8988T (cell line): ENCODE data around the gene HAPLN3.

Source experiments
- DNase-seq: peaks from one replicate; pipeline ENCODE4 v3.0.0; 2011

The HAPLN3 gene

DNA sequence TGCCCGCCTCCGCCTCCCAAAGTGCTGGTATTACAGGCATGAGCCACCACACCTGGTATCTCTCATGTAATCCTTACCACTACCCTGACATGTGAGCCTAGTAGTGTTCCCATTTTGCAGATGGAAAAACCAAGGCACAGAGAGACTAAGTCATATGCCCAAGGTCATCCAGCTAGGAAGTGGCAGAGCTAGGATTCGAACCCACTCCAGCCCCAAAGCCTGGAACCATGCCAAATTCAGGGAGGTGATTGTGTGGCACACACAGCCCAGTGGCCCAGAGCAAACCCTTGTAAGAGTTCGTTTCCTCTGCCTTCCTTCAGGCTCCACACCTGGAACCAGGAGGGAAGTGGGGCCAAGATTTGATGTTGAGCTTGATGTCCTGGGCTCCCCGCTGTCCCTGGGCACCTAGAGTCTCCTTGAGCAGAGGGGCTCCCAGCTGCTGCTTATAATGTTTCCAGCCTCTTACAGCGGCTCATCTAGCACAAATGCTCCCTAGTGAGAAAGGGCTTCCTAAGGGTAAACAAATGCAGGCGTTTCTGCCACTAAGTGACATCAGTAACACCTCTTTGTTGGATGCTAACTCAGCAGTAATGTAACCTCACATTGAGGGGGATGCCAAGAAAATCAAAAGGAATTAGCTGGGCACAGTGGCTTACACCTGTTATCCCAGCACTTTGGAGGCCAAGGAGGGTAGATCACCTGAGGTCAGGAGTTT lies 3.6 kb downstream of the HAPLN3 start:
- DNase-seq = no peak

DNA sequence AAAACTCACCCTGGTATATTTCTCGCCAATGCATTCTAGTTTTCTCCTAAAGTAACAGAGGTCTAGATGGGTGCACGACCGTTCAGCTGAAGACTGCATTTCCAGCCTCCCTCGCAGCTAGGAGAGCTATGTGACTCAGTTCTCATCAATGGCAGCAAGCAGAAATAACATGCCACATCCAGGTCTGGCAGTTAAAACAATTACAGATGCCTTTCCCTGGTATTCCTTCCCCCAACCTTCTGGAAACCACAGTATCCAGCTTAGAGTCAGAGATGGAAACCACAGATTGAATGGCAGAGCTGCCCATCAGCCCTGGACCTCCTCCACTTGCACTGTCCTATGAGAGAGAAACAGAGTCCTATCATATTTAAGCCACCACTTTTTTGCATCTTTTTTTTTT lies 4.8 kb downstream of the HAPLN3 start:
- no peak for DNase-seq

DNA sequence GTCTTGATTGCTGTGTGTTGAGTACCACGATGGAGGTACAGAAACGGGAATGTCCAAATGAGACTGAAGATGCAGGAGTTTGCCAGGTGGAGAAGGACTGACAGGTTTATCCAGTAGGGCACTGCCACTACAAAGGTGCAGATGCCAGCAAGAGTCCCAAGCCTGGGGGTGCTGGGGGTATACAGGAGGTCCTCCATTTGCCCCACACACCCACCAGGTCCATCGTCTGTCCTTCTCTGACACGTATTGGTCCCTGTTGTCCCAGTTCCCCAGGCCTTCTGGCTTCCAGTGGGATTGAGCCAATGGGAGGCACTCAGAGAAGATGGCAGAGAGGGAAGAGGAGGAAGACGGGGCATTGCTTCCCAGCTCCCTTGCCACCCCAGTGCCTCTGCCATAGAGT lies 6.6 kb downstream of the HAPLN3 start:
- no peak for DNase-seq

DNA sequence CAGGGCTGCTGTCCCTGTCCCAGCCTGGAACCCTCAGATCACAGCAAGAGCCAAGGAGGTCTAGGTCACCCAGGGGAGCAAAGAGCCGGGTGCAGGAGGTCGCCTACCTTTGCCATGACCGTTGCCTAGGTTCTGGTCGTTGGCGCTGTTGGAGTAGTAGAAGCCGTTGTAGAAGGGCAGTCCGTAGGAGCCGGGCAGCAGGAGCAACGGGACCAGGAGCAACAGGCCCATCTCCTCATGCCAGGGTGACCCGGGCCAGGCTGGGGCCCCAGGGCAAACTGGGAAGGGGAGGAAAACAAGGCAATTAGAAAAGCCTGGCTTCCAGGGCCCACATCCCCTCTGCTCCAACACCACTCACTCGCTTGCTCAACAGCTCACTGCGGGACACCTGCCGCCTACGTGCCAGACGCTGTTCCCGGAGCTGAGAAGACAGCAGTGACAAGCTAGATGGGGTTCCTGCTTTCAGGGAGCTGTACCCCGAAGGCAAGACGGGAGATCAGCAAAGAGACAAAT lies 8.2 kb downstream of the HAPLN3 start:
- DNase-seq = no peak

DNA sequence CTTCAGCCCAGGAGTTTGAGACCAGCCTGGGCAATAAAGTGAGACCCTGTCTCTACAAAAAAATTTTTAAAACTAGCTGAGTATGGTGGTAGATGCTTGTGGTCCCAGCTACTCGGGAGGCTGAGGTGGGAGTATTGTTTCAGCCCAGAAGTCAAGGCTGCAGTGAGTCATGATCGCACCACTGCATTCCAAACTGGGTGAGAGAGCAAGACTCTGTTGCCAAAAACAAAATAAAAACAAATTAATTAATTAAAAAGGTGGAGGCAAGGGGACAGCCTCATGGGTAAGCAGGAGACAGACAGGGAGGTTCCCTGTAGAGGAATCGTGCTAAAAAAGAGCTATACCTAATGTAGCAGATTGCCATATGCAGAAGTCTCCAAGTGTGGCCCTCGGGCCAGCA lies 12.6 kb downstream of the HAPLN3 start:
- DNase-seq = no peak

DNA sequence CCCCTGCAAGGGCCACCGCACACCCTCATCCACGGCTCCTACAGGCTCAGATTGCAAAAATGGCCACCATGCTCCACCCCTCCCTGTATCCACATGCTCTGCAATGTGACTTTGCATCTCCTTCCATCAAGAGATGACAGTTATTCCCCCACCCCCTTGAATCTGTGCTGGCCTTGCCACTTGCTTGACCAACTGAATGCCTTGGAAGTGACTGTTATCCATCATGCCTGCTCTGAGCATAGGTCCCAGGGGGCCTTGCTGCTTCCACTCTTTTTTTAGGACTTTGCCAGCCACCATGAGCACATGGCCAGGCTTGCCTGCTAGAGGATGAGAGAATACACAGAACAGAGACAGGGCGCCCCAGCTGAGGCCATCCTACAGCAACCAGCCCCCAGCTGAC lies 13.6 kb downstream of the HAPLN3 start:
- DNase-seq = no peak

DNA sequence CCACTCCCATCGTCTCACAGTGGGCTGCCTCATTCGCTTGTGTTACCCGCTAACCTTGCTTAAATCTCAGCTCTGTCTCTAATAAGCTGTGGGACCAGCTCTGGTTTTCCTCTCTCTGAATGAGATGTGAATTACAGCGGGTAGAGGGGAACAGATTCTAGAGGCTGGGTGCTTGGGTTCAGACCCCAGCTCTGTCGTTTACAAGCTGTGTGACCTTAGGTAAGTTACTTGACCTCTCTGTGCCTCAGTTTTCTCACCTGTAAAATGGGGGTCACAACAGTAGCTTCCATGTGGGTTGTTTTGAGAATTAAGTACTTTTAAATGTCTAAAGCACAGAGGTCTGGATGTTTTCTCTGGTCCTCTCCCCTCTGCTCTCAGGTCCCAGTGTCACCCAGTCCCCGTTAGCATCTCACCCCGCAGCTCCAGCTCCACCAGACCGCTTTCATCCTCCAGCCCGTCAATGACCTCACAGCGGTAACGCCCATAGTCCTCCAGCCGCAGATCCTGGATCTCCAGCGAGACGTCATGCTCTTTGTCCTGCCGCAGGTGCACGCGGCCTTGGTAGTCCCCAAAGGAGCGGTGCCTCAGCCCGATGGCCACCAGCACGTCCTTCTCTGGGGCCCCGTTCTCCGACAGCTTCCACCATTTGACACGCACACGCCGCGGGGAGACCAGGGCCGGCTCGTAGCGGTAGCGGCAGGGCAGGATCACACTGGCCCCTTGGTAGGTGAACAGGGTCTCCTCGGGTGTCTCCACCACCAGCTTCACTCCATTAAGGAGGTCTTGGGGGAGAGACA lies 14.2 kb downstream of the HAPLN3 start:
- no peak for DNase-seq

DNA sequence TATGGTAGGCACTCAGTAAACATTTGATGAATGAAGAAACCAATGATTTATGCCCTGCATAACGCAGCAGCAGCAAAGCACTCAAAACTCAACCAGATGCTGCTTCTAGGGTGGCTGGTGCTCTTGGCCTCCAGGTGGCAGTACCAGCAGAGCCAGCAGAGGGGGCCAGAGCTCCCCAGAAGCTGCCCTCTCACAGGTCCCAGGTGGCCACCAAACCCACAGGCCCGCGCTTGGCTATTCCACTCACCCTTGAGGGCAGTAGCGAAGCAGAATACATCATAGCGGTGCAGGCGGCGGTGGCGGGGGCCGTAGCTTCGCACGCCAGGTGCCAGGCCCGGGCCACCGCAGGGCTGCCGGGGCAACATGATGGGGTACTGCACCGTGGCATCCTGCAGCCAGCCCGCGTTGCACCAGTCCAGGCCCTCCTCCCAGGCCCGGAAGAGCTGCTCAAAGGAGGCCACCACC lies 16.6 kb downstream of the HAPLN3 start:
- DNase-seq = peak; percentile 73

DNA sequence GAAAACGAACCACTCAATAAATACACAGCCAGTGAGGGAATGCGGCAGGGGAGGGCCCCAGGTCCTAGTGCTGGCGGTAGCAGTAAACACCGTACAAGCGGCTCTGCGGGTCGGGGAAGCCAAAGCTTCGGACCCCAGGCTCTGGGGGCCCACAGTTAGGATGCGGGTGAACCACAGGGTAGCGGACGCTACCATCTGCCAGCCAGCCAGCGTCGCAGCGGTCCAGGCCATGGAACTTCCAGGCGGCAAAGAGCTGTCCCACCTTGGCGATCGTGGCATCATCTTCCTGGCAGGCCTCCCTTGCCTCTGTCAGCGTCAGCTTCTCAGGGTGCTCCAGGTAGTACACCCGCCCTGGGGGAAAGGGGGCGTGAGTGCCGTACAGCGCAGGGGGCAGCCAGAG lies 17.4 kb downstream of the HAPLN3 start:
- no peak for DNase-seq

DNA sequence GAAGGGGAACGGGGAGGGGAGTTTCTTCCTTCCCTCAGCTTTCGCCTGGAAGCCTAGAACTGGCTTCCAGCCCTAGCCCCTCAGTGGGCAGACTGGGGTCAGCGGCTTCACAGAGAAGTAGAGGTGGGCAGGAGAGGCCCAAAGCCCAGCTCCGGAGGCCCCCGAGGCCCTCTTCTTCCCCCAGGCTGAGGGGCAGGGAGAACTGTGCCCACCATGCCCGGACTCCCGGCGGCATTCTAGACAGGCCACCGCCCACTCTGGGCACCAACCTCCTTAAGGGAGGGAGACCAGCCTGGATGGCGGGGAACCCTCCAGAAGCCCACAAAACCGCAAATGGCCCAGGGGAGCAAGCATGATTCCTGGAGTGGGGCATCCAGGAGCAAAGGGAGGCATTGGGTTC lies 17.9 kb downstream of the HAPLN3 start:
- DNase-seq = no peak

DNA sequence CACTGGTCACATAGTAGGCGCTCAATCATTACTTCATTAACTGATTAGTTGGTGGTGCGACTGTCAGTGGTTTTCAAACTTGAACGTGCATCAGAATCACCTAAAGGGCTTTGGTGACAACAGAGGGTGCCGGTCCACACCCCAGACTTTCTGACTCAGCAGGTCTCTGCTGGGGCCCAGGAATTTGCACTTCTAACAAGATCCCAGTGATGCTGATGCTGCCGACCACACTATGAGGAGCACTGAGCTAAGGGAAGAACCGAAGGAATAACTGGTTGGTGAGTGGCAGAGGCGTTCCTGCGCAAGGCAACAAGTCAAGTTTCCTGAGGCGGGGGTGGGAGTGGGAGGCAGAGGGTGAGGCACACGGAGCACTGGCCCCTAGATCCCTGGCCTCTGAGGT lies 18.8 kb downstream of the HAPLN3 start:
- DNase-seq = no peak

DNA sequence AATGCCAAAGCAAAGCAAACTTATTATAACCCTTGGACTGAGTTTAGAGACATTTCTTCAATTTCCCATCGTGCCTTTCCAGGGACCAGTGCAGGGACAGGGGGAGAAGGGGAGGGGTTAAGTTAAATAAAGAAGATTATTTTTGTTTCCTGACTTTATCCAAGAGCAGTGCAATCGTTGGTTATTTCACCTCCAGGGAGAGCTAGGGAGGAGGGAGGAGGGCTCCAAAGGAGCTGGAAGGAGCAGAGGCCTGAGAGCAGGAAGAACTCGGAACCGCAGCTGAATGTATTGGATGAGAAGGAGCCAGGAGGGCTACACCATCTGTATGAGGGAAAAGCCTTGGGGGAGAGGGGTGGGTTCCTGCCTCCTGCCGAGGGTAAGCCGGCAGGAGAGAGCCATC lies 20.7 kb downstream of the HAPLN3 start:
- no peak for DNase-seq

DNA sequence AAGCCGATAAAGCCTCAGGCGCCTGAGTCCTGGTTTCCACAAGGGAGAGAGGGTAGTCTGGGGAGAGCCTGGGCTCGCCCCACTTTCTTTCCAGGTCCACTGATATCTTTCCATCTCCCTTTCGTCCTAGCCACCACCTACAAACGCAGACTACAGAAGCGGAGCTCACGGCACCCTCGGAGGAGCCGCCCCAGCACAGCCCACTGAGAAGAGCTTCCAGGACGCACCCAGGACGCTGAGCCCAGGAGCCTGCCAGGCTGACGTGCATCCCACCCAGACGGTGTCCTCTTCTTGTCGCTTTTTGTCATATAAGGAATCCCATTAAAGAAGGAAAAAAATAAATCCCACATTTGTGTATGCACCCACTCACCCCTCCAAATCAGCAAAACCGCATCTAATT lies 21.1 kb downstream of the HAPLN3 start:
- DNase-seq = no peak

DNA sequence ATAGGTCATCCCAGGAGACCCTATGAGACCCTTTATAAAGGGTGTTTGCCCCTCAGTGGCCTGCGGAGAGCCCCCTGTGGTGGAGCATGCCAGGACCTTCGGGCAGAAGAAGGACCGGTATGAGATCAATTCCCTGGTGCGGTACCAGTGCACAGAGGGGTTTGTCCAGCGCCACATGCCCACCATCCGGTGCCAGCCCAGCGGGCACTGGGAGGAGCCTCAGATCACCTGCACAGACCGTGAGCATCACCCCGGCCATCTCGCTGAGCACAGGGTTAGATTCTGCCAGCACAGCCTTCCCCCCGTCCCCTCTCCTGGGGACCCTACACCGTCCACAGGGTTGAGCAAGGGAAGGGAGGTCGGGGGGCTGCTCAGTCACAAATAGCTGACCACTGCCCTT lies 21.6 kb downstream of the HAPLN3 start:
- DNase-seq = no peak

DNA sequence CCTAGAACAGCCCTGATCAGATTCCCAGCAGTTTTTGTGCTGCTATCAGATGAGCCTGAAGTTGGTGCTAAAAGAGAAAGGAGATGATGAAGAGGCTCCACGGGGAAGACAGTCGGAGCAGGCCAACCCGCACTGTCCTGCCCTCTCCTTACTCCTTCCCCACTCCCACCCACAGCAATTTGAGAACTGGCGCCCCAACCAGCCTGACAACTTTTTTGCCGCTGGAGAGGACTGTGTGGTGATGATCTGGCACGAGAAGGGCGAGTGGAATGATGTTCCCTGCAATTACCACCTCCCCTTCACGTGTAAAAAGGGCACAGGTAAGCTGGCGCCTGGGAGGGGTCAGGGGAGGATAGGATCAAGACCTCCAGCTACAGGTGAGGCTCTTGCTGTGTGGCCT lies 22.6 kb downstream of the HAPLN3 start:
- no peak for DNase-seq

DNA sequence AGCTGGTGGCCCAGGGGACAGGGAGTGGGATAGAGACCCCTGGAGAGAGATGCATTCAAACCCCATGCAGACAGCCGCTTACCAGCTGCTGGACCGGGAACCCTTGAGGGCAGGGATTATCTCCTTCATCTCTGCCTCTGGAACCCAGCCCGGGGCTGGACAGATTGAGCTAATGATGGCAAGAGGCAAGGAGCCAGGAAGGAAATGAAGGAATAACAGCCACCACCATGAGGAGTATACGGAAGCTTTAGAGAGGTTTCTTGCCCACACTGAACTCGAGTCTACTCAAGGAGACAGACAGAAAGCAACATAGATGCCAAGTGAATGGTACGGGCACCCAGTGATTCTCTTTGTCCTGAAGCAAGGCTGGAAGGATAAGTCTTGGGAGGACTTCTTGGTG lies 23.2 kb downstream of the HAPLN3 start:
- DNase-seq = no peak

DNA sequence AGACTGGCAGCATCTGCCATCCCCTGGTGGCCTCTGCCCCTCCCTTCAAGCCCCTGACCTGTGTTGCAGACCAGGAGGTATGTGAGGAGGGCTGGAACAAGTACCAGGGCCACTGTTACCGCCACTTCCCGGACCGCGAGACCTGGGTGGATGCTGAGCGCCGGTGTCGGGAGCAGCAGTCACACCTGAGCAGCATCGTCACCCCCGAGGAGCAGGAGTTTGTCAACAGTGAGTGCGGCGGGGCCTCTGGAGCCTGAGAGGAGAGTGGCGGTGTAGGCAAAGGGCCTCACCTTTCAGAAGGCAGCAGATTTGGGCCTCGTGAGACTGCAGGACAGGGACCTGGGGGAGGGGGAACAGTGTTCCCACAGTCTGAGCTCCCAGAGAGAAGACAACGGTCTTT lies 24.0 kb downstream of the HAPLN3 start:
- no peak for DNase-seq

DNA sequence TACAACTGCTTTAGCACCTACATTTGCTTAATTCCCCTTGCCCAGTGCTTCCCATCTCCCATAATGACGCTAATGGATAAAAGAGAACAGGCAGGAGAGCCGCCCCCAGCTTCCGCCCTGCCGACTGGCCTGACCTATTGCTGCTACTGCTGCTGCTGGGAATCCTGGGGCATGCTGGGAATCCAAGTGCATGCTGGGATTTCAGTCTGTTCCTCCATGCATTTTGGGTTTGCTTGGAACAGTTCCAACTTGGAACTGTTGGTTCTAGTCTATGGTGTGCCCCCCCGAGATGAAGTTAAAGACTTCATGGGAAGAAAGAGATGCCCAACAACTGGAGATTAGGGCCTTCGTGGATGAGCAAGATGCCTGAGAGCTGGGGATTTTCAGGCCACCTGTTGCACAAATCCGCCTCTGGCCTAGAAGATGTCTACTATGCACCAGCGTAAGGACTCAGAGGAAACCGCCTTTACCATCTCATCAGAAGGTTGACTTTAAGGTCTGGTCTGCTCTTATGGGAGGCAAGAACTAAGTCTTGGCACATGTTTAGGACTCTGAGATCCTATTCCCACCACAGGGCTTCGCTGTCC lies 29.0 kb downstream of the HAPLN3 start:
- DNase-seq = no peak

DNA sequence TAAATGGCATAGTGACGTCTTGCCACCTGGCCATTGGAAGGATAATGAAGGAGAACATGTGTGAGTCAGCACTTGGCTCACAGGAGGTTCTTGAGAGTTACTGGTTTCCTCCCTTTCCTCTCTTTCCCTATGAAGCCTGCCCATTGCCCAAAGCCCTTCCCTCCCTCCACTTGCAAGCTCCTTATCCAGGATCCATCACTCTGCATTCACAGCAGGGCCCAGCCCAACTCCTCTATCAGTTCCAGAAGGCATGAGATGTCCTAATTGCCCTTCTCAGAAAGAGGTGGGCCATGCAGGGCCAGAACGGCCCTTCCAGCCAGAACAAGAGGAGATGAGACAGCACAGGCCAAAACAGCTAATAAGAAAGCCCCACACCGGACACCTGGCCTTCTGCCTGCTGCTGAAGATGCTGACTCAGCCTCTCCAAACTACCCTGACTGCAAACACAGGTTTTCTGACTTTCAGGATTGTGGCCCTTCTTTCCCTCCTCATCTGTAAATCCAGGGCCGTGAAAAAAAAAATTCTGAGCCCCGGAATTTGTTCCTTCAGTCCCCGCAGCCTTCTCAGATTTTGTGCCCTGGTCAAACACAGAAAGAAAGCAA lies 29.7 kb downstream of the HAPLN3 start:
- no peak for DNase-seq

DNA sequence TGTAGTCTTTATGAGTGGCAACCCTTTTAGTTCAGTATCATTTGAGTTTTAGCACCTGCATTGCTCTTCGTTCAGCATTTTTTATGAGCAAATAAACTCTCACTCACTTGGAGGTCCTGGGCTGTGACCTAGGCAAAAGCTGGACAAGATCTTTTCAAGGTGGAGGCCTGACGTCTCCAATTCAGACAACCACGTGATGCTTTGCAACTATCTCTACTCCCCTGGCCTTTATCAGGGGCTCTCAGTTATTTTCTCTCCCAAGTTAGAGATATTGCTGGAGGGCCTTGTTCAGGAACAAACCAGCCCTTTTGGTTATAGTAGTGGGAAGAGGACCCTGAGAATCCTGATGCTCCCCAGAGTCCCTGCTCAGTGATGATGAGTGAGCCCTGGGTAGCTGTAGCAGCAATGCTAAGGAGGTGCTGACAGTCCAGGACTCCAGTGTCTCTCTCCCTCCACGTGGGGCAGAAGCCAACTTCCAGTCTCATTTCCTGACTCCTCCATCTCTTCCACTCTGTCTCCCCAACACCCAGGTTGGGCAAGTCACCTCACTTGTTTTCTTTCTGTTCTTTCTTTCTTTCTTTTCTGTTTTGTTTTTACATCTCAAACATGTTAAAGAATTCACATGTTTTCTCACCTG lies 30.4 kb downstream of the HAPLN3 start:
- DNase-seq = no peak

DNA sequence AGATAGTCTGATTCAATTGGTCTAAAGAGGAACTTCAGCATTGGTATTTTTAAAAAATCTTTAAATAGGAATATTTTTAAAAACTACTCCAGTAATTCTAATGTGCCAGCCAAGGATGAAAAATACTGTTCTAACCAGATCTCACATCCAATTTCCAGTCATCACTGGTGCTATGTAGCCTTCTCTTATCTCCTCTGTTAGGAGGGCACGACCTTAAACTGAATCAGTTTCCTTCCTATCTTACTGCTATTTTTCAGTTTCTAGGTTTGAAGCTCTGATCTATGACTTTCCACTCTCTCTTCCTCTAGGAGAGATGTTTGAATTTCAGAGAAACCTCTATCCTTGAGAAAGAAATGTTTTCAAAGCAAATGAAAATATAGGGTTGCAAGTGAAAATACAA lies 31.9 kb downstream of the HAPLN3 start:
- no peak for DNase-seq

DNA sequence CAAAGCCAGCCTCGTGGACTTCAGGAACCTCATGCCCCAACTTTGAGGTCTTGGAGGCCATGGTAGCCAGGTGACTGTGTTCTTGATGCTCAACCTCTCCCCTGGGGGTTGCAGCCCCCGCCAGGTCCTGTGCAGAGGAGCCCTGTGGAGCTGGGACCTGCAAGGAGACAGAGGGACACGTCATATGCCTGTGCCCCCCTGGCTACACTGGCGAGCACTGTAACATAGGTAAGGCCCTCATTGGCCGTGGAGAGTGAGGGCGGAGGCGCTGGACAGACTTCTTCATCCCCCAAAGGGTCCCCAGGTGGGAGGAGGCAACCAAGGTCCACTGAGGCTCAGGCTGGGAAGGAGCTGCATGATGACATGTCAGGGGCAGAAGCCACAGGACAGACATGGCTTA lies 35.1 kb downstream of the HAPLN3 start:
- DNase-seq = no peak

DNA sequence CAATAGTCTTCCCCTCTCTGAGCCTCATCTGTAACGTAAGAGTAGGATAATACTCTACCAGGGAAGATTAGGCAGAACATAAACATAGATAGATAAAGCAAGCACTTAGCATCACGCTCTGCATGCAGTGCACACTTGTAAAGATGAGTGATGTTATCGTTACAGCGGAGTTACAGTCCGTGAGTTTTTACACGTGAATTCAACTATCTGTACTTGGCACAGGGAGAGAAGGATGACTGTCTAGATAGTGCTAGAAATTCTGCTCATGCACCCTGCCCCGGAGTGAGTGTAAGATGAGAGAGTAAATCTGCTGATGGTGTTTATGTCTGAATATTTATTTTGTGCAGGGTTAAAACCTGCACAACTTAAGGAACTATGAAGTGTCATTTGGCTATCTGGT lies 35.8 kb downstream of the HAPLN3 start:
- DNase-seq = no peak
